Activated CD4-positive, alpha-beta memory T cell treated with anti-CD3 and anti-CD28 coated beads for 36 hours (primary cell): ENCODE results near the gene P3H2. TPM values are rescaled to one million over a fixed set of nuclear protein-coding genes. Genes with fewer than 3 reads are reported as not detected.
A peak's percentile ranks its signal among the peaks of the same experiment; 100 is the strongest.
"Not testable (repeated sequence)": the region's sequence is repeated elsewhere in the genome, so short reads cannot be mapped to it uniquely, and the experiment has no call there.

Source experiments
- CTCF ChIA-PET: fragments of 350-600 bp; sonication (Branson Sonifier 250); formaldehyde crosslinking; loops from one replicate; lab custom pipeline; 2021; ENCODE audit warnings: antibody characterized with exemption, inconsistent platforms; lab: Charles Lee
- POLR2A ChIA-PET: fragments of 350-600 bp; sonication (Branson Sonifier 250); formaldehyde crosslinking; loops from one replicate; lab custom pipeline; 2021; ENCODE audit warnings: antibody characterized with exemption; lab: Charles Lee
- DNase-seq: peaks from one replicate; pipeline ENCODE4 v3.0.0-alpha.2; 2020
- H3K27ac Mint-ChIP-seq: one replicate; pipeline ENCODE4 v1.8.0; 2021; ENCODE audit warnings: mixed read lengths
- H3K27me3 Mint-ChIP-seq: one replicate; pipeline ENCODE4 v1.8.0; 2021; ENCODE audit warnings: mixed read lengths
- H3K36me3 Mint-ChIP-seq: one replicate; pipeline ENCODE4 v1.8.0; 2021; ENCODE audit warnings: mixed read lengths
- H3K4me1 Mint-ChIP-seq: one replicate; pipeline ENCODE4 v1.8.0; 2021; ENCODE audit warnings: low read depth, mixed read lengths
- H3K4me3 Mint-ChIP-seq: one replicate; pipeline ENCODE4 v1.8.0; 2021; ENCODE audit warnings: mild to moderate bottlenecking, mixed read lengths
- H3K9me3 Mint-ChIP-seq: one replicate; pipeline ENCODE4 v1.8.0; 2021; ENCODE audit warnings: mixed read lengths
- intact Hi-C: fragments of 100-400 bp; cut with micrococcal nuclease; formaldehyde crosslinking; loops from one replicate; pipeline ENCODE4 v1.15.1; 2023
- total RNA-seq, 2 experiments: library from RNA; stranded (reverse); gene quantifications; one replicate each; pipeline ENCODE4 v1.2.3, GENCODE V29; 2021

The P3H2 gene
- total RNA-seq, 2 experiments from 2014 or later, result not detected

DNA sequence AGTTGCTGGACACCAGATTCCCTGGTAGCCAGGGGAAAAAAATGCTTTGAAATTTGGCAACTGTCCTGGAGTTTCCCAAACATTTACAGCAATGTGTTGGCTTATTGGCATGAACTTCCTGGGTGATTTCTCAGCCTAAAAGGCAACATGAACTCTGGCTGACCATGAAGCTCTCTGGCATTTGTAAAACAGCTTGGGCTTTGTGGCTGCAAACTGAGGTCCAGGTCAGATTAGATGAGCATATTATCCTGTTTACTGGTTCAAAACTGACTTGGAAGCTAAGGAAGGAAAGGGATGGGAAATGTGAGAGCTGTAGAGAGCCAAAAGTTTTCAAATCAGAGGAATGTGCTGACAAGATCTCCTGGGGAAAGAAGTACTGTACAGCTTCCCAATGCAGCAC, 139.0 kb downstream of the P3H2 start:
- H3K27me3 Mint-ChIP-seq, result peaks cover 13% of the 10 kb centered on the region
- CTCF ChIA-PET, result no interaction called here
- DNase-seq, result no peak
- H3K4me3 Mint-ChIP-seq, result no peak overlapping the region
- intact Hi-C loops, result no loop called here
- H3K36me3 Mint-ChIP-seq, result no peaks in the 10 kb centered on the region
- POLR2A ChIA-PET, result no interaction called here
- H3K4me1 Mint-ChIP-seq, result no peaks in the 10 kb centered on the region
- no peaks in the 10 kb centered on the region for H3K9me3 Mint-ChIP-seq
- H3K27ac Mint-ChIP-seq, result no peak overlapping the region

DNA sequence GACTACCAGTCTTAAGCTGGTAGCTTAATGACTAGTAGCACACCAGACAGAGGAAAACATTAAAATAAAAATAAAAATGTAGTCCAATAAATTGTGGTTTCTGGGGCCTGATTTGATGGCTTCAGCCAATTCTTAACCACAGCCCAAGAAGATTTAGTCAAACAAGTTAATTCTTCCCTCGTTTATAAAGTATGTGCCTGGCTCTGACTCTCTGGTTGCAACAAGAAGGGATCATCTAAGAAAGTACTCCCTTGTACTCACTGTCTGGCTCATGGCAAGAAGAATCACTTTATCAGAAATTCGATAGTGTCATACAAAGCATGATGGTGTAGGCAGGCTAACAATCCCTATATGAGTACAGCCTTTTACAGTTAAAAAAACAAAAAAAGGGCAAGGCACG, 141.9 kb downstream of the P3H2 start:
- DNase-seq, result no peak
- H3K9me3 Mint-ChIP-seq, result no peaks in the 10 kb centered on the region
- POLR2A ChIA-PET, result no interaction called here
- peaks cover 28% of the 10 kb centered on the region for H3K27me3 Mint-ChIP-seq
- CTCF ChIA-PET, result interaction anchor here (0.6 to 1.5 kb wide), 2 partner anchors 16 to 18 kb away, joined by 3 to 6 read pairs; no protein-coding TSS in a partner anchor
- intact Hi-C loops, result no loop called here
- H3K4me3 Mint-ChIP-seq, result no peak overlapping the region
- no peaks in the 10 kb centered on the region for H3K36me3 Mint-ChIP-seq
- no peaks in the 10 kb centered on the region for H3K4me1 Mint-ChIP-seq
- no peak overlapping the region for H3K27ac Mint-ChIP-seq

DNA sequence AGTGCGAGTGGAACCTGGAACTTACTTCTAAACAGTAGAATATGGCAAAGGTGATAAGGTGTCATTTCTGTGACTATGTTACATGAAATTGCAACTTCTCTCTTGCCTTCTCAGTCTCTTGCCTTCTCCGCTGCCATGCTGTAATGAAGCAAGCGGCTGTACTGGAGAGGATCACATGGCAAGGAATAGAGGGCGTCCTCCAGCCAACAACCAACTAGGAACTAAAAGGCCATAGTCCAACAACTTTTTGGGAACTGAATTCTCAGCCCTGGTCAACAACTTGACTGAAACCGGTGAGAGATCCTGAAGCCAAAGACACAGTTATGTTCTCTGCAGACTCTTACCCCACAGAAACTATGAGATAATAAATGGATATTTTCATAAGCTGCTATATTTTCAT, 143.5 kb downstream of the P3H2 start:
- no peak overlapping the region for H3K4me3 Mint-ChIP-seq

DNA sequence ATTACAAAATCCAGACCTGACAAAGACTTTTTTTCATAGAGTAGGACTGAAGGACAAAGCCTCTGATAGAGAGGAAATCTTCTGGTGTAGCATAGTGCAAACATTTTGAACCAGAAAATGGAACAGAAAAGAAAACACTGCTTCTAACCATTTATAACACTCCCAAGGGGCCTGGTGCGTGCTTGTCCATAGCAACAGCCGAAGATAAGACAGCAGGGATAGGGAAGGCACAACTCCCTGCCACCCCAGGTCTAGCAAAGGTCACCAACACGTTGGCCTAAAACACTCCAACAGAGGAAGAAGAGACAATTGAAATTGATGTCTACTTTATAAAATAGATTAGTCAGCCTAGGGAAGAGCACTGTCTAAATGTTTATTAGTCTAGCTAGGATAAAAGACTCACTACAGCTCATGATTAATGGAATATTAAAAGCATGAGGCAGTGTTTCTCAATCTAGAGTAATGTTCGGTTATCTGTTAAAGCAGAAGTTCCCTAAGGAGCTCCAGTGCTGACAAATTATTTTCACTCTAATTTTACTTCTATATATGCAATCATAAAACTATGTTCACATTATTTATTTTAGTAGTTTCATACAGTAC, 145.2 kb downstream of the P3H2 start:
- DNase-seq, result no peak
- Mint-ChIP-seq H3K4me1 (no peaks in the 10 kb centered on the region), H3K9me3 (no peaks in the 10 kb centered on the region), H3K4me3 (no peak overlapping the region), H3K27ac (no peak overlapping the region), H3K36me3 (no peaks in the 10 kb centered on the region), H3K27me3 (peaks cover 26% of the 10 kb centered on the region)
- intact Hi-C loops, result no loop called here
- POLR2A ChIA-PET, result no interaction called here
- CTCF ChIA-PET, result no interaction called here

More for the DNA sequence above, 143.5 kb downstream of the P3H2 start:
- ChIA-PET CTCF (interaction anchor here (1.0 kb wide), 1 partner anchor 14 kb away, joined by 3 read pairs; no protein-coding TSS in a partner anchor), POLR2A (no interaction called here)
- intact Hi-C loops, result no loop called here
- no peaks in the 10 kb centered on the region for H3K9me3 Mint-ChIP-seq
- no peaks in the 10 kb centered on the region for H3K4me1 Mint-ChIP-seq
- H3K27me3 Mint-ChIP-seq, result peaks cover 26% of the 10 kb centered on the region
- H3K36me3 Mint-ChIP-seq, result no peaks in the 10 kb centered on the region
- no peak overlapping the region for H3K27ac Mint-ChIP-seq
- no peak for DNase-seq

DNA sequence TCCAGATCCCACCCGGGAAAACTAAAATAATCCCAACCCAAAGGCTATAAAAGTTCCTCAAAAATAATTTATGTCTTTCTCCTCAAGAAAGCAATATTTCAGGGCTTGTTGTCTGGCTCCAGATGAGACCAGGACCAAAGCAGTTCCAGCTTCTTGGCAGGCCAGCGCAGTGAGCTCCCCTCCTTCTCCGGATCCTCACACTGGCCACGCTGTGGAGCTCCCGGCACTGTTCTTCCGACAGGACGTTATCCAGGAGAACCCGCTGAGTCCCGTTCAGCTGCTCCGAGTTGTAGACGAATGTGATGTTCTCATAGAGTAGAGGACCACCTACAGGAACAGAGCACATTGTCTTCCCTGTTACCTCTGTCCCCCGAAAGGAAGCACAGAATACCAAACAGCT, 146.3 kb downstream of the P3H2 start:
- POLR2A ChIA-PET, result no interaction called here
- Mint-ChIP-seq H3K27ac (no peak overlapping the region), H3K4me3 (no peak overlapping the region), H3K4me1 (no peaks in the 10 kb centered on the region), H3K36me3 (no peaks in the 10 kb centered on the region), H3K9me3 (no peaks in the 10 kb centered on the region), H3K27me3 (peaks cover 24% of the 10 kb centered on the region)
- intact Hi-C loops, result no loop called here
- no peak for DNase-seq
- CTCF ChIA-PET, result interaction anchor here (0.7 to 3.0 kb wide), 2 partner anchors 13 to 26 kb away, joined by 3 to 9 read pairs; no protein-coding TSS in a partner anchor

DNA sequence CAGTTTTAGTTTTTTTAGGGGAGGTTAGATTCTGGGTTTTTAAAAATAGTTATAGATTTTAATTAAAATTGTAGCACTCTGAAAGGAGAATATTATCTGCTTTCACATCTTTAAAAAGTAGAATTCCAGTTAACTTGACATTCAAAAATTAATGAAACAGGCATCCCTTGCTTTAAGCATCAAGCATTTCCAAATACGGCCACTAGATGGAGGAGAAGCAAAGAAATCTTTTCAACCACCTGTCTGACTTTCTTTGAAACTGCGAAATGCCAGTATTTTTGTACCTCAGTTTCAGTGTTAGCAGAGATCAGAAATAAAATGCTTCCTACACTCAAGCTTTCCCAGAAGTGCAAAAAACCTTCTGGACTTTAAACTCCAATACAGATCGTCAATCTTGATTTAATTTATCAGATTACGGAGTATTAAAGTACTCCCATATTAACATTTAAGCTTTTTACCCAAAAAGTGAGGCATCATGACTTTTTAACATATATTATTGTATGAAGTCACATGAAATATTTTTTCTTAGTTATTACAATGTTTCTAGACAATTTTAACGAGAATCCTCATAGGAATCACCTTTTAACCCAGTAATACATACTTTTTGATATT, 153.3 kb downstream of the P3H2 start:
- Mint-ChIP-seq H3K27ac (no peak overlapping the region), H3K4me1 (no peaks in the 10 kb centered on the region), H3K4me3 (no peak overlapping the region), H3K27me3 (no peaks in the 10 kb centered on the region), H3K36me3 (no peaks in the 10 kb centered on the region), H3K9me3 (no peaks in the 10 kb centered on the region)
- POLR2A ChIA-PET, result no interaction called here
- intact Hi-C loops, result loop anchor here (1.0 to 2.0 kb wide), 4 partner anchors 235 to 1083 kb away; partner anchors contain the start of gene CLDN1
- no peak for DNase-seq
- CTCF ChIA-PET, result interaction anchor here (0.6 to 2.4 kb wide), 14 partner anchors 10 to 1083 kb away, joined by 3 to 19 read pairs (median 4); no protein-coding TSS in a partner anchor

DNA sequence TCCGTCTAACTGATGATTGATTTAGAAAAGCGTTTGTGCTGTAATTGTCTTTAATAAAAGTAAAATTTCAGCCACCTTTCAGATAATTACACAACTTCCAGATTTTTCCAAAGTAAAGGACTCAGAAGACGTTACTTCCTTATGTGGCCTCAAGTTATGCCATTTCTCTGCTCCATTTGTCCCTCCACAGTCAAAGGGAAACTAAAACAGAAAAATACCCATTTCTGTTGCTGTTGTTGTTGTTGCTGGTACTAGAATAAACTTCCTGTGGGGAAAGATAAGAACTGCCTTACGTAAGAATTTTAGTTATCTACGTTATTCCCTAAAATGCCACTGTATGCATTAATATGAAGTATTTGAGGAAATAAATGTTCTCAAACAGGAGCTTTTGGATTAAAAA, 153.9 kb downstream of the P3H2 start:
- Mint-ChIP-seq H3K4me1 (no peaks in the 10 kb centered on the region), H3K4me3 (no peak overlapping the region), H3K9me3 (no peaks in the 10 kb centered on the region), H3K27ac (no peak overlapping the region), H3K36me3 (no peaks in the 10 kb centered on the region), H3K27me3 (no peaks in the 10 kb centered on the region)
- ChIA-PET POLR2A (no interaction called here), CTCF (interaction anchor here (0.6 to 2.4 kb wide), 10 partner anchors 14 to 728 kb away, joined by 3 to 19 read pairs (median 3); no protein-coding TSS in a partner anchor)
- no peak for DNase-seq
- intact Hi-C loops, result loop anchor here (1.0 to 2.0 kb wide), 4 partner anchors 235 to 1084 kb away; partner anchors contain the start of gene CLDN1

DNA sequence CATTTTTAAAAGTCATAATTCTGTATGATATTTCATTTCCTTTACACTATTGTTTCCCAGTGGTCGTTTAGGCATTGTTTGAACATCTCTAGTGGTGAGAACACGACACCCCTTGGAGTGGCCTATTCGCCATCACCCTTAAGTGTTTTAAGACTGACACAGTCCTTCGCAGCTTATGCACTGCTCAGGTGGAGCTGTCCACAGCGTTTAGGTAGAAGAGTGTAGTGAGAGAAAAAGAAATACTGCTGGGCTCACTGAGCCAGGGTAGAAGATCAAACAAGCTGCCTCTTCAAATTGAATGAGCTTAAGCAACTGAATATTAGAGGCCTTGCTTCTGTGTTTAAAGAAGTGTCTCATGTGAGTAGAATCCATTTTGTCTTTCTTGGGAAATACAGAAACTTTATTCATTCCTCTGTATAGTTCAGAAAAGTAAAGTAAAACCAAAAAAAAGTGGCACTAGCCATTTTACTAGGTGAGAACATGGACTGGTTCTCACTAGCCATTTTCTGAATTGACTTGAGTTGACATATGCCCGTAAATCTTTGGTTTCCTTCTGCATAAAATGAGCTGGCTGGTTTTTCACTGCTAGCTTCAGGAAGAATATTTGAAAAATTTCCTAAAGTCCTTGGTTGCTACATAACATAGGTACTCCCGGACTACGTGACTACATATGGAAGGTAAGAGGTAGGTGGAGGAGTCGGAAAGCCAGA, 155.9 kb downstream of the P3H2 start:
- DNase-seq, result no peak
- intact Hi-C loops, result loop anchor here (5.0 kb wide), 3 partner anchors 138 to 733 kb away; partner anchors contain the start of gene IL1RAP
- no peak overlapping the region for H3K27ac Mint-ChIP-seq
- CTCF ChIA-PET, result interaction anchor here (0.6 to 1.8 kb wide), 7 partner anchors 60 to 733 kb away, joined by 3 to 5 read pairs (median 3); partner anchors contain the start of gene IL1RAP
- H3K4me1 Mint-ChIP-seq, result no peaks in the 10 kb centered on the region
- peaks cover 3% of the 10 kb centered on the region for H3K27me3 Mint-ChIP-seq
- no peak overlapping the region for H3K4me3 Mint-ChIP-seq
- no peaks in the 10 kb centered on the region for H3K36me3 Mint-ChIP-seq
- H3K9me3 Mint-ChIP-seq, result no peaks in the 10 kb centered on the region
- POLR2A ChIA-PET, result no interaction called here

DNA sequence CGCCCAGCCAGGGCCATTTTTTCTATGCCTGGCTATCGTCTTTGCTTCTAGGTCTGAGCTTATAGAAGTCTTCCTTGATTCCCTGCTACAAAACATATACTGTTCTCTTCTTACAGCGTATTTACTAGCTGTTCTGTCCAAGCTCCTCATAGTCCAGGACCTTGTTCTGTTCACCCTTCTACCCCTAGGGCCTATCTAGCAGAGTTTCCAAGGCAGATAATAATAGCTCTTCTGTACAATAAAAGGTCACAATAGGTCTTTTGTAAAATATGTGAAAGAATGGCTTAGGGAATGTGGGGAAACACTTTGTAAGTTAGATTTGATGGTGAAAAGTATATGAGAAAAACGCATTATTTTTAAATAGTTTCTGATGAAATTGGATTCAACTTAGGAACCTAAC, 158.2 kb downstream of the P3H2 start:
- H3K27me3 Mint-ChIP-seq, result peaks cover 9% of the 10 kb centered on the region
- ChIA-PET CTCF (interaction anchor here (0.6 to 3.6 kb wide), 15 partner anchors 8 to 689 kb away, joined by 3 to 27 read pairs (median 5); partner anchors contain the start of gene CLDN1), POLR2A (no interaction called here)
- no peaks in the 10 kb centered on the region for H3K4me1 Mint-ChIP-seq
- intact Hi-C loops, result loop anchor here (5.0 kb wide), 3 partner anchors 140 to 735 kb away; partner anchors contain the start of gene IL1RAP
- no peaks in the 10 kb centered on the region for H3K36me3 Mint-ChIP-seq
- no peaks in the 10 kb centered on the region for H3K9me3 Mint-ChIP-seq
- no peak overlapping the region for H3K4me3 Mint-ChIP-seq
- H3K27ac Mint-ChIP-seq, result no peak overlapping the region
- no peak for DNase-seq

DNA sequence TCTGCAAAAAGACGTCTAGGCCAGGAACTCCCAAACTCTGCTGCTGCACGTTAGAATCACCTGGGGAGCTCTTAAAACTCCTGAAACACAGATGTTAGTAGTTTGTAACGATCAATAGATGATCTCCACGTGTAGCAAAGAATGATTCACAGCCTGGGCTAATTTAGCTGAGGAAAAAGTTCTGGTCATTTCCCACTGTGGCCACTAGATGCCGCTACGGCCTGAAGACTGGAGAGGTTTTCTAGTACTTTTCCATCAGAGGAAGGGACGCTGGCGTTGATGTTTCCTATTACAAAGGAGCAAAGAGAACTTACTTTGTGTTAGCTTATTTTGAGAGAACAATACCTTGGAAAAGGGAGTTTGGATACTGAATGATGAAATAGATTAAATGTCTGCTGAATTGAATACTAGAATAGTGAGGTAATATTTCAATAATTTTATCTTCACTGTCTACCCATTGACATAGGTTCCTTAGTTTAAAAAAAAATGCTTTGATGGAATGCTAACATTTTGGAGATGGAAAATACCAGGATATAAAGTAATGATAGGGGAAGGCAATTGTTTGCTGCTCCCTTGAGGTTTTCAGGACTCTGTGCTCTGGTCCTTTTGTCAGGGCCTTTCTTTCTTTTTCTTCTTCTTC, 159.1 kb downstream of the P3H2 start:
- intact Hi-C loops, result loop anchor here (1.0 to 5.0 kb wide), 4 partner anchors 141 to 736 kb away; partner anchors contain the start of gene IL1RAP
- Mint-ChIP-seq H3K4me3 (no peak overlapping the region), H3K27me3 (peaks cover 9% of the 10 kb centered on the region), H3K9me3 (no peaks in the 10 kb centered on the region), H3K36me3 (no peaks in the 10 kb centered on the region), H3K27ac (no peak overlapping the region), H3K4me1 (no peaks in the 10 kb centered on the region)
- peak; percentile 83 for DNase-seq
- ChIA-PET CTCF (interaction anchor here (0.6 to 5.6 kb wide), 36 partner anchors 9 to 1089 kb away, joined by 3 to 34 read pairs (median 4); partner anchors contain the start of genes CLDN1 and IL1RAP), POLR2A (no interaction called here)

DNA sequence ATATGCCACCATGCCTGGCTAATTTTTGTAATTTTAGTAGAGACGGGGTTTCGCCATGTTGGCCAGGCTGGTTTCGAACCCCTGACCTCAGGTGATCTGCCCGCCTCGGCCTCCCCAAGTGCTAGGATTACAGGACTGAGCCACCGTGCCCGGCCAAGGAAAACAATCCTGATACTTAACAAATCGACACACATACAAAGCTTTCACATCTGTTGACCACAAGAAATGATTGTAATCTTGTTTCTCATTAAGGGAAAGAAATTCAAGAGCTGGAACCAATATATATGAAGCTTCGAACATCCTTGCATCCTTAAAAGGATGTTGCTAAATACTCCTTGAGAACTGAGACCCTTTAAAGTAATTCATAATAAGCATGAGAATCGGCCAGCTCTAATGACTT, 159.6 kb downstream of the P3H2 start:
- CTCF ChIA-PET, result interaction anchor here (0.6 to 5.6 kb wide), 36 partner anchors 8 to 1089 kb away, joined by 3 to 34 read pairs (median 4); partner anchors contain the start of genes CLDN1 and IL1RAP
- H3K36me3 Mint-ChIP-seq, H3K9me3 Mint-ChIP-seq, DNase-seq, H3K4me3 Mint-ChIP-seq, H3K27ac Mint-ChIP-seq, H3K27me3 Mint-ChIP-seq, H3K4me1 Mint-ChIP-seq, POLR2A ChIA-PET: not testable (repeated sequence)
- intact Hi-C loops, result loop anchor here (1.0 to 5.0 kb wide), 4 partner anchors 141 to 736 kb away; partner anchors contain the start of gene IL1RAP
